Osteocyte (in vitro differentiated cells): Measurements from ENCODE around the gene GRM2. TPM values are rescaled to one million over a fixed set of nuclear protein-coding genes. Genes with fewer than 3 reads are reported as not detected.

ENCODE experiments used
- DNase-seq: peaks from one replicate; pipeline ENCODE4 v3.0.0; 2021; ENCODE audit warnings: mixed read lengths; ENCODE audit not compliant: unreplicated experiment; ENCODE audit errors: extremely low spot score
- H3K27ac Mint-ChIP-seq: one replicate; pipeline ENCODE4 v1.8.0; 2021; ENCODE audit warnings: mild to moderate bottlenecking, mixed read lengths; ENCODE audit not compliant: unreplicated experiment
- H3K27me3 Mint-ChIP-seq: one replicate; pipeline ENCODE4 v1.8.0; 2021; ENCODE audit warnings: mixed read lengths; ENCODE audit not compliant: unreplicated experiment
- H3K36me3 Mint-ChIP-seq: one replicate; pipeline ENCODE4 v1.8.0; 2021; ENCODE audit warnings: mixed read lengths; ENCODE audit not compliant: unreplicated experiment
- H3K4me1 Mint-ChIP-seq: one replicate; pipeline ENCODE4 v1.8.0; 2021; ENCODE audit warnings: mixed read lengths; ENCODE audit not compliant: unreplicated experiment
- H3K4me3 Mint-ChIP-seq: one replicate; pipeline ENCODE4 v1.8.0; 2021; ENCODE audit warnings: mild to moderate bottlenecking, moderate library complexity, mixed read lengths; ENCODE audit not compliant: unreplicated experiment
- H3K9me3 Mint-ChIP-seq: one replicate; pipeline ENCODE4 v1.8.0; 2021; ENCODE audit warnings: mixed read lengths; ENCODE audit not compliant: unreplicated experiment
- total RNA-seq: library from RNA; stranded (reverse); gene quantifications from 2 replicates; pipeline ENCODE4 v1.2.1, GENCODE V29; 2021
- TF ChIP-seq, protein P1 (sequence below): fragments of 200-600 bp; sonication (generic); IDR thresholded peaks from 2 replicates; pipeline ENCODE4 v1.5.0; 2021; ENCODE audit warnings: antibody characterized with exemption, mild to moderate bottlenecking, moderate library complexity

The GRM2 gene
- total RNA-seq, 1 donor from 2014 or later: 0.32 TPM

DNA sequence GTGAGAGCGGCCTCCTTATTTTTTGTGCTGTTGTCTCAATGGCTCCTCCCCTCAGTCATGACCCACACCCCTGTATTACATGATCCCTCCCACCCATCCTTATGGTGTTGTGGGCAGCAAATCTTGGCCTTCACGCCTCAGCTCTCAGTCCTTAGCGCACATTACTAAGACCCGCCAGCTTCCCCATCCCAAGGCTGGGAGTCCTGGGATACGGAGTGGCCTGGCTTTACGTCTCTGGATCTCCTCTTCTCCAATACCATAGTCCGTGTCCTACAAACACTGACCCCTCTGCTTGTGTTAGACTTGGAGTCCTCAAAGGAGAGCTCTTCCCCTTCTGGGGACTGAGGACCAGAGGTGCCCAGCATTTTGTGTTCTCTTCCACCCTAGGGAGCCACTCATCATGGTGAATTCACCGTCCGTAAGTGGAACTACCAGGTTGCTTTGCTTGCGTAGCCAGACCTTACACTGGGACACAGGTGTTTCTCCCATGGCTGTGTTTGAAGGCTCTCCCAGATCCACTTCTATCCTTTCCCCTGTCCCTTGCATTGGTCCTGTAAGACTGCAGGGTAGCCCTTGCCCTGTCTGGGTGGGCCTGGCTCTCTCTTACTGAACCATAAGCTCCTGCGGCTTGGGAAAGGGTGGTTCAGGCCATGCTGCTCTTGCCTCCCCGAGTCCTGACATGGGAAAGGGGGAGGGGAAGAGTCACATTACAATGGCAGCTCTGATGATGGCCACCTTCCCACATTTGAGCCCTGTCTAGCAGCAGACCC lies 13.6 kb downstream of the GRM2 start:
- TF ChIP-seq, protein P1, sequence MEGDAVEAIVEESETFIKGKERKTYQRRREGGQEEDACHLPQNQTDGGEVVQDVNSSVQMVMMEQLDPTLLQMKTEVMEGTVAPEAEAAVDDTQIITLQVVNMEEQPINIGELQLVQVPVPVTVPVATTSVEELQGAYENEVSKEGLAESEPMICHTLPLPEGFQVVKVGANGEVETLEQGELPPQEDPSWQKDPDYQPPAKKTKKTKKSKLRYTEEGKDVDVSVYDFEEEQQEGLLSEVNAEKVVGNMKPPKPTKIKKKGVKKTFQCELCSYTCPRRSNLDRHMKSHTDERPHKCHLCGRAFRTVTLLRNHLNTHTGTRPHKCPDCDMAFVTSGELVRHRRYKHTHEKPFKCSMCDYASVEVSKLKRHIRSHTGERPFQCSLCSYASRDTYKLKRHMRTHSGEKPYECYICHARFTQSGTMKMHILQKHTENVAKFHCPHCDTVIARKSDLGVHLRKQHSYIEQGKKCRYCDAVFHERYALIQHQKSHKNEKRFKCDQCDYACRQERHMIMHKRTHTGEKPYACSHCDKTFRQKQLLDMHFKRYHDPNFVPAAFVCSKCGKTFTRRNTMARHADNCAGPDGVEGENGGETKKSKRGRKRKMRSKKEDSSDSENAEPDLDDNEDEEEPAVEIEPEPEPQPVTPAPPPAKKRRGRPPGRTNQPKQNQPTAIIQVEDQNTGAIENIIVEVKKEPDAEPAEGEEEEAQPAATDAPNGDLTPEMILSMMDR: no peak
- peak; percentile 63 for DNase-seq
- Mint-ChIP-seq H3K27me3 (no peaks in the 10 kb centered on the region), H3K36me3 (no peaks in the 10 kb centered on the region), H3K27ac (no peak overlapping the region), H3K4me1 (no peaks in the 10 kb centered on the region), H3K4me3 (no peak overlapping the region), H3K9me3 (no peaks in the 10 kb centered on the region)

DNA sequence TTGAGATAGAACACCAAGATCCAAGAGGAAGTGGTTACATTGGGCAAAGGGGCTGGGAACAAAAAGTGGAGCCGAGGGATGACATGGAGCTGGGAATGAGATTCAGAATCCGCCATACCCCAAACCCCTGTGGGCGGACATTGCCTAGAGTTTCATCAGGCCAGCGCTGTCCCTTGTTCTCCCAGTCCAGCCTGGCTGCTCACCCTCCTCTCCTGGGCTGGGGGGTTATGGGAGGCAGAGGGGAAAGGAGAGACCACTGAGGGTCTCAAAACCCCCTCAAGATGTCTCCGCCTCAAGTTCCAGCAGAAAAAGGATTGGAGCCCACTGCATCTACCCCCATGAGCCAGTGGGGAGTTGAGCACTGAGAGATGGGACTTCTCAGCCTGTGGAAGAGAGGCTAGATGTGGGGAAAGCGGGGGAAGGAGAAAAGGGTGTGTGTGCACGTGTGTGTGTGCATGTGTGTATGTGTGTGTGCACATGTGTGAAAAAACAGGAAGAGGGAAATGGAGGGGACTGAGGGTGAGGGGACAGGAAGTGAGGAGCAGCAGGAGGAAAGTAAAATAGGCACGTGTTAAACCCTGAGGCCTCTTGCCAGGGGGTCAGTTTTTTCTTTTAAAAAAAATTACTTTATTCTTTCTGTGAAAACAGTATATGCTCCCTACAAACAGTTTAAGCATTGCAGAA lies 14.3 kb downstream of the GRM2 start:
- Mint-ChIP-seq H3K4me3 (no peak overlapping the region), H3K27me3 (no peaks in the 10 kb centered on the region), H3K9me3 (no peaks in the 10 kb centered on the region), H3K4me1 (no peaks in the 10 kb centered on the region), H3K36me3 (no peaks in the 10 kb centered on the region), H3K27ac (no peak overlapping the region)
- TF ChIP-seq, protein P1: no peak
- DNase-seq: peak; percentile 75

DNA sequence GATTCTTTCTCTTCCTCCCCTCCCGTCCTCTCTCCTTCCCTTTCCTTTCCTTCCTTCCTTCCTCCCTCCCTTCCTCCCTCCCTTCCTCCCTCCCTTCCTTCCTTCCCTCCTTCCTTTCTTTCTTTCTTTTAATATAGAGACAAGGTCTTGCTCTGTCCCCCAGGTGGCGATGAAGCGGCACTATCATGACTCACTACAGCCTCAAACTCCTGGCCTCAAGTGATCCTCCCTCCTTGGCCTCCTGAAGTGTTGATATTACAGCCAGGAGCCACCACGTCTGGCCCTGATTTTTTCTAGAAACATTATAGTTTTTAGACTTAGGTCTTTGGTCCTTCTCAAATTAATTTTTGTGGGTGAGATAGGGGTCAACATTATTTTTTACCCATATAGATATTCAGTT lies 15.5 kb downstream of the GRM2 start:
- H3K36me3 Mint-ChIP-seq: no peaks in the 10 kb centered on the region
- no peak overlapping the region for H3K27ac Mint-ChIP-seq
- TF ChIP-seq, protein P1: no peak
- no peak overlapping the region for H3K4me3 Mint-ChIP-seq
- no peaks in the 10 kb centered on the region for H3K4me1 Mint-ChIP-seq
- peaks cover 1% of the 10 kb centered on the region for H3K27me3 Mint-ChIP-seq
- DNase-seq: peak; percentile 11
- H3K9me3 Mint-ChIP-seq: no peaks in the 10 kb centered on the region

DNA sequence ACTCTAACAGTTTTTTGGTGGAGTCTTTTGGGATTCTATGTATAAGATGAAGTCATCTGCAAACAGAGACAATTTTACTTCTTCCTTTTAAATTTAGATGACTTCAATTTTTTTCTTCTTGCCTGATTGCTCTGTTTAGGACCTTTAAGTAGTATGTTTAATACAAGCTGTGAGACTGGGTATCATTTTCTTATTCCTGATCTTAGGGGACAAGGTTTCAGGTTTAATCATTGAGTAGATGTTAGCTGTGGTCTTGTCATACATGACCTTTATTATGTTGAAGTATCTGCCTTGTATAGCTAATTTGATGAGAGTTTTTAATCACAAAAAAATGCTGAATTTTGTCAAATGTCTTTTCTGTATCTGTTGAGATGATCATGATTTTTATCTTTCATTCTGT lies 20.6 kb downstream of the GRM2 start:
- H3K4me1 Mint-ChIP-seq: no peaks in the 10 kb centered on the region
- H3K36me3 Mint-ChIP-seq: no peaks in the 10 kb centered on the region
- no peak for DNase-seq
- H3K27ac Mint-ChIP-seq: no peak overlapping the region
- H3K9me3 Mint-ChIP-seq: no peaks in the 10 kb centered on the region
- peaks cover 34% of the 10 kb centered on the region for H3K27me3 Mint-ChIP-seq
- TF ChIP-seq, protein P1: no peak
- H3K4me3 Mint-ChIP-seq: no peak overlapping the region

DNA sequence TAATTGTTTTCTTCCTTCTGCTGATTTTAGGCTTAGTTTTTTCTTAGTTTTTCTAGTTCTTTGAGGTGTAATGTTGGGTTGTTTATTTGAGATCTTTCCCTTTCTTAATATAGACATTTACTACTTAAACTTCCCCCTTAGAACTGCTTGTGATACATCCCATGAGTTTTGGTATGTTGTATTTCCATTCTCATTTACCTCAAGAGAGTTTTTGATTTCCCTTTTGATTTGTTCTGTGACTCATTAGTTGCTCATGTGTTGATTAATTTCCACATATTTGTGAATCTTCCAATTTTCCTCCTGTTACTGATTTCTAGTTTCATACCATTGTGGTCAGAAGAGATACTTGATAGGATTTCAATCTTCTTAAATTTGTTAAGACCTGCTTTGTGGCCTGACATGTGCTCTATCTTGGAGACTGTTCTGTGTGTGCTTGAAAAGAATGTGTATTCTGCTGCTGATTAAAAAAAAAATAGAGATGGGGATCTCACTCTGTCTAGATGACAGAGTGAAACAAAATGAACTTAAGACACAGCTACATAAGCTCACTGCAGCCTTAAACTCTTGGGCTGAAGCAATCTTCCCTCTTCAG lies 22.3 kb downstream of the GRM2 start:
- H3K4me1 Mint-ChIP-seq: no peaks in the 10 kb centered on the region
- peaks cover 45% of the 10 kb centered on the region for H3K27me3 Mint-ChIP-seq
- no peak for DNase-seq
- no peaks in the 10 kb centered on the region for H3K9me3 Mint-ChIP-seq
- no peak overlapping the region for H3K4me3 Mint-ChIP-seq
- H3K36me3 Mint-ChIP-seq: no peaks in the 10 kb centered on the region
- TF ChIP-seq, protein P1: no peak
- no peak overlapping the region for H3K27ac Mint-ChIP-seq
